Astrocyte of the hippocampus (primary cell): ENCODE data around the gene ACTR5.

Experiments used
- DNase-seq: peaks from one replicate; pipeline ENCODE4 v3.0.0; 2011; ENCODE audit warnings: low read depth, low spot score

The ACTR5 gene

GRCh38 chr20:38728911-38729642, 19.2 kb upstream of the ACTR5 start:
- DNase-seq, result no peak

- DNase-seq, result no peak
Measured at GRCh38 chr20:38729767-38730166, 18.5 kb upstream of the ACTR5 start.

- DNase-seq, result no peak
Measured at GRCh38 chr20:38730167-38730988, 17.9 kb upstream of the ACTR5 start.

GRCh38 chr20:38730989-38731737, 17.1 kb upstream of the ACTR5 start:
- peak; percentile 69 for DNase-seq

- DNase-seq, result no peak
Measured at GRCh38 chr20:38731738-38732113, 16.5 kb upstream of the ACTR5 start.

GRCh38 chr20:38732981-38733380, 15.3 kb upstream of the ACTR5 start:
- DNase-seq, result no peak

- no peak for DNase-seq
Measured at GRCh38 chr20:38735172-38735571, 13.1 kb upstream of the ACTR5 start.

- DNase-seq, result no peak
Measured at GRCh38 chr20:38737887-38738286, 10.4 kb upstream of the ACTR5 start.

- DNase-seq, result no peak
Measured at GRCh38 chr20:38745757-38746156, 2.5 kb upstream of the ACTR5 start.

- no peak for DNase-seq
Measured at GRCh38 chr20:38747495-38748096, 664 bp upstream of the ACTR5 start.

- DNase-seq, result no peak
Measured at GRCh38 chr20:38748861-38749149, 545 bp downstream of the ACTR5 start.

- peak; percentile 60 for DNase-seq
Measured at GRCh38 chr20:38751360-38751976, 3.2 kb downstream of the ACTR5 start.

GRCh38 chr20:38752029-38752428, 3.8 kb downstream of the ACTR5 start:
- no peak for DNase-seq

- DNase-seq, result no peak
Measured at GRCh38 chr20:38754924-38755323, 6.7 kb downstream of the ACTR5 start.

GRCh38 chr20:38755324-38755910, 7.2 kb downstream of the ACTR5 start:
- no peak for DNase-seq

GRCh38 chr20:38757145-38757775, 9.0 kb downstream of the ACTR5 start:
- no peak for DNase-seq

GRCh38 chr20:38759106-38759505, 10.8 kb downstream of the ACTR5 start:
- no peak for DNase-seq

GRCh38 chr20:38760978-38761377, 12.7 kb downstream of the ACTR5 start:
- DNase-seq, result no peak

GRCh38 chr20:38762174-38762573, 13.9 kb downstream of the ACTR5 start:
- DNase-seq, result no peak

GRCh38 chr20:38763616-38764015, 15.4 kb downstream of the ACTR5 start:
- DNase-seq, result no peak
